Inferior parietal cortex (tissue), 1 donor: ENCODE results near the gene HIRIP3.
"Not testable (repeated sequence)": the region's sequence is repeated elsewhere in the genome, so short reads cannot be mapped to it uniquely, and the experiment has no call there.

ENCODE experiments used
- DNase-seq: peaks from one replicate; pipeline ENCODE4 v3.0.0-alpha.2; 2016; ENCODE audit errors: extremely low spot score

HIRIP3 gene

GRCh38 chr16:29995324-29995910 is at the start of gene HIRIP3:
Gene HIRIP3, minus strand, starts transcription at chr16:29995617. Its CDS starts 12 bp downstream, at chr16:29995605.
- DNase-seq = peak; percentile 94

- DNase-seq = peak; percentile 35
Observed at GRCh38 chr16:30041841-30042240, 46.4 kb upstream of the HIRIP3 start.

GRCh38 chr16:30040690-30041089 is 45.3 kb upstream of the HIRIP3 start:
- DNase-seq = not testable (repeated sequence)

- DNase-seq = no peak
Observed at GRCh38 chr16:30040221-30040620, 44.8 kb upstream of the HIRIP3 start.

- DNase-seq = no peak
Observed at GRCh38 chr16:30033270-30033669, 37.9 kb upstream of the HIRIP3 start.

GRCh38 chr16:30032083-30032819 is 36.8 kb upstream of the HIRIP3 start:
- DNase-seq = peak; percentile 83

- no peak for DNase-seq
Observed at GRCh38 chr16:30031477-30031918, 36.1 kb upstream of the HIRIP3 start.

GRCh38 chr16:30030841-30031413 is 35.5 kb upstream of the HIRIP3 start, which contains the start of gene TLCD3B:
Gene TLCD3B, minus strand, starts transcription at chr16:30031271. Its CDS starts 744 bp downstream, at chr16:30030527.
- no peak for DNase-seq

- DNase-seq = no peak
Observed at GRCh38 chr16:30030011-30030685, 34.7 kb upstream of the HIRIP3 start.

GRCh38 chr16:30028438-30029076 is 33.1 kb upstream of the HIRIP3 start:
- DNase-seq = no peak

GRCh38 chr16:30027588-30028437 is 32.4 kb upstream of the HIRIP3 start:
- DNase-seq = no peak

GRCh38 chr16:30026449-30026848 is 31.0 kb upstream of the HIRIP3 start:
- DNase-seq = no peak

- DNase-seq = no peak
Observed at GRCh38 chr16:30025574-30025973, 30.2 kb upstream of the HIRIP3 start.

- DNase-seq = no peak
Observed at GRCh38 chr16:30025156-30025555, 29.7 kb upstream of the HIRIP3 start.

GRCh38 chr16:30024451-30024850 is 29.0 kb upstream of the HIRIP3 start:
- no peak for DNase-seq

- no peak for DNase-seq
Observed at GRCh38 chr16:30023586-30023985, 28.2 kb upstream of the HIRIP3 start.

GRCh38 chr16:30022887-30023286 is 27.5 kb upstream of the HIRIP3 start, which contains the start of gene C16orf92:
Gene C16orf92, plus strand, starts transcription at chr16:30023198. Its CDS starts 143 bp downstream, at chr16:30023341.
- DNase-seq = no peak

- DNase-seq = peak; percentile 33
Observed at GRCh38 chr16:30018731-30019158, 23.3 kb upstream of the HIRIP3 start.

- DNase-seq = not testable (repeated sequence)
Observed at GRCh38 chr16:30017937-30018336, 22.5 kb upstream of the HIRIP3 start.

GRCh38 chr16:30017277-30017656 is 21.9 kb upstream of the HIRIP3 start:
- DNase-seq = no peak
